Endothelial cell of umbilical vein (primary cell): ENCODE measurements around the gene RSKR. TPM values are rescaled to one million over a fixed set of nuclear protein-coding genes. Genes with fewer than 3 reads are reported as not detected.

Experiments
- BruUV-seq: library from RNA; stranded (reverse); fragments of 400-500 nt; replicated peaks from 2 replicates; lab custom pipeline; 2021; lab: Mats Ljungman, UMichigan
- CTCF ChIA-PET: fragments of 300-600, 350-600 bp; sonication (Branson Sonifier 250); formaldehyde crosslinking; loops from one replicate; lab custom pipeline; 2021; ENCODE audit warnings: antibody characterized with exemption, inconsistent platforms; lab: Charles Lee
- POLR2A ChIA-PET: fragments of 300-600, 350-600 bp; sonication (Branson Sonifier 250); formaldehyde crosslinking; loops from one replicate; lab custom pipeline; 2021; ENCODE audit warnings: antibody characterized with exemption, inconsistent platforms; lab: Charles Lee
- DNase-seq: peaks from one replicate; pipeline ENCODE4 v3.0.0-alpha.2; 2011; ENCODE audit warnings: low read depth, low spot score
- FAIRE-seq: peaks from 2 replicates; lab custom pipeline; 2011; peaks lifted over from hg19 to GRCh38; lab: Jason Lieb, UNC
- H2AFZ ChIP-seq: 2 replicates; pipeline ENCODE4 v1.6.0; 2012; ENCODE audit warnings: low read depth, low read length, control low read depth, inconsistent platforms
- H3K27ac ChIP-seq: 2 replicates; pipeline ENCODE4 v1.5.1; 2011; ENCODE audit warnings: low read depth, mild to moderate bottlenecking, control low read depth, low read length, moderate library complexity; ENCODE audit not compliant: insufficient read depth
- H3K27me3 ChIP-seq, 2 experiments: 2 replicates each; pipeline versions ENCODE4 v1.6.0 to v1.6.1; 2011; ENCODE audit warnings: low read length in 2 of 2, mixed read lengths in 1 of 2; ENCODE audit not compliant: control insufficient read depth in 2 of 2, insufficient read depth in 2 of 2
- H3K36me3 ChIP-seq, 2 experiments: 2 replicates in 1 of 2; 3 replicates in 1 of 2; pipeline ENCODE4 v1.5.1; 2011; ENCODE audit warnings: low read length in 2 of 2, mild to moderate bottlenecking in 1 of 2, moderate library complexity in 1 of 2; ENCODE audit not compliant: control insufficient read depth in 2 of 2, insufficient read depth in 2 of 2; ENCODE audit errors: extremely low read depth in 1 of 2
- H3K4me1 ChIP-seq: 3 replicates; pipeline ENCODE4 v1.5.1; 2011; ENCODE audit warnings: mild to moderate bottlenecking, low read length; ENCODE audit not compliant: control insufficient read depth, insufficient read depth; ENCODE audit errors: extremely low read depth
- H3K4me2 ChIP-seq: 2 replicates; pipeline ENCODE4 v1.6.1; 2011; ENCODE audit warnings: low read length, control low read depth, mixed read lengths; ENCODE audit not compliant: insufficient read depth
- H3K4me3 ChIP-seq, 3 experiments: fragments of 200-600 bp in 1 of 3; sonication (generic), shearing (Covaris generic) in 1 of 3; replicated peaks in 1 of 3; 2 replicates each; pipeline ENCODE4 v1.5.1; 2011 to 2016; ENCODE audit warnings: control low read depth in 3 of 3, low read length in 3 of 3, mild to moderate bottlenecking in 2 of 3, inconsistent platforms in 1 of 3, low read depth in 1 of 3, moderate library complexity in 1 of 3; ENCODE audit not compliant: insufficient read depth in 1 of 3
- H3K79me2 ChIP-seq: 2 replicates; pipeline ENCODE4 v1.6.0; 2012; ENCODE audit warnings: low read length, inconsistent platforms; ENCODE audit not compliant: control insufficient read depth, insufficient read depth
- H3K9ac ChIP-seq: replicated peaks from 2 replicates; pipeline ENCODE3; 2011; ENCODE audit warnings: low read length, control low read depth; ENCODE audit not compliant: insufficient read depth; ENCODE audit errors: extremely low read depth
- H3K9me1 ChIP-seq: replicated peaks from 3 replicates; pipeline ENCODE4 v1.6.0; 2011; ENCODE audit warnings: mild to moderate bottlenecking, low read length; ENCODE audit not compliant: control insufficient read depth, insufficient read depth; ENCODE audit errors: extremely low read depth
- H3K9me3 ChIP-seq: replicated peaks from 2 replicates; pipeline ENCODE4 v1.5.1; 2012; ENCODE audit warnings: low read length, inconsistent platforms; ENCODE audit not compliant: control insufficient read depth, insufficient read depth
- H4K20me1 ChIP-seq: replicated peaks from 2 replicates; pipeline ENCODE3; 2011; ENCODE audit warnings: mild to moderate bottlenecking, low read length; ENCODE audit not compliant: control insufficient read depth, insufficient read depth; ENCODE audit errors: extremely low read depth
- CTCF ChIP-seq, 2 donors: IDR thresholded peaks; 1 replicate in 1 of 2; 2 replicates in 1 of 2; pipeline ENCODE4 v1.5.1; 2011; ENCODE audit warnings: low read length in 2 of 2, mild to moderate bottlenecking in 2 of 2, moderate library complexity in 2 of 2, control low read depth in 1 of 2, inconsistent platforms in 1 of 2, low read depth in 1 of 2; ENCODE audit not compliant: insufficient read depth in 1 of 2; ENCODE audit errors: extremely low read depth in 1 of 2
- EZH2 ChIP-seq: IDR thresholded peaks from 2 replicates; pipeline ENCODE4 v1.6.1; 2012; ENCODE audit warnings: borderline replicate concordance, low read depth, mild to moderate bottlenecking, moderate library complexity, low read length, inconsistent platforms; ENCODE audit not compliant: severe bottlenecking
- FOS ChIP-seq: IDR thresholded peaks from 2 replicates; pipeline ENCODE4 v1.6.1; 2011; ENCODE audit warnings: mild to moderate bottlenecking, low read length, moderate library complexity, borderline replicate concordance; ENCODE audit not compliant: insufficient read depth
- GATA2 ChIP-seq: IDR thresholded peaks from 2 replicates; pipeline ENCODE4 v1.7.0; 2011; ENCODE audit warnings: low read depth, mild to moderate bottlenecking, moderate library complexity, mixed read lengths, low read length; ENCODE audit not compliant: insufficient read length, insufficient read depth
- JUN ChIP-seq: IDR thresholded peaks from 2 replicates; pipeline ENCODE4 v1.6.1; 2011; ENCODE audit warnings: borderline replicate concordance, low read depth; ENCODE audit not compliant: insufficient read length, insufficient read depth
- MAX ChIP-seq: IDR thresholded peaks from 2 replicates; pipeline ENCODE4 v1.6.1; 2011; ENCODE audit not compliant: insufficient read depth, insufficient read length
- MYC ChIP-seq: IDR thresholded peaks from one replicate; pipeline ENCODE4 v1.6.1; 2011; ENCODE audit warnings: mild to moderate bottlenecking, low read depth, low read length
- POLR2A ChIP-seq: IDR thresholded peaks from 2 replicates; pipeline ENCODE4 v1.6.1; 2012; ENCODE audit warnings: low read depth, mild to moderate bottlenecking, control low read depth, low read length
- POLR2AphosphoS5 ChIP-seq: IDR thresholded peaks from 2 replicates; pipeline ENCODE4 v1.6.1; 2012; ENCODE audit warnings: low read depth, mild to moderate bottlenecking, control low read depth, low read length, moderate library complexity; ENCODE audit not compliant: insufficient read depth
- dilution Hi-C: fragments of 300-500 bp; cut with MboI; formaldehyde crosslinking; loops from one replicate; pipeline ENCODE4 v1.15.0; 2019; ENCODE audit warnings: low sequenced_read_pairs; ENCODE audit not compliant: extremely low pct_ligation_motif_present
- intact Hi-C: fragments of 100-400 bp; cut with micrococcal nuclease; formaldehyde crosslinking; loops from one replicate; pipeline ENCODE4 v1.10.0; 2022
- polyA plus RNA-seq, 4 experiments: library from polyadenylated mRNA; depleted of rRNA in 3 of 4; stranded (reverse) in 3 of 4; unstranded in 1 of 4; fragments of >200 nt; gene quantifications; 2 replicates each; pipeline versions ENCODE4 v1.2.1 to v1.2.3, GENCODE V29; 2011 to 2012; ENCODE audit warnings: missing spikeins in 1 of 4
- total RNA-seq: library from RNA; stranded (reverse); gene quantifications from 2 replicates; pipeline ENCODE4 v1.2.3, GENCODE V29; 2021

RSKR gene
- total and polyA plus RNA-seq, 2 donors (not counting 3 experiments of a cell fraction or from before 2014, with no cell fraction given) = 10.0 to 19.9 TPM

GRCh38 chr17:28643983-28644786 lies 30.2 kb upstream of the RSKR start:
- intact Hi-C loops (no loop called here), dilution Hi-C loops (no loop called here)
- Histone ChIP-seq H3K9me3 (no peaks in the 10 kb centered on the region), H3K27me3 (no peaks in the 10 kb centered on the region), H3K27ac (no peak overlapping the region), H3K79me2 (peaks cover 25% of the 10 kb centered on the region), H3K4me1 (peaks cover 23% of the 10 kb centered on the region), H4K20me1 (no peaks in the 10 kb centered on the region), H3K9ac (peak overlapping the region; percentile 64), H3K4me2 (peak overlapping the region; percentile 84), H2AFZ (peak overlapping the region; percentile 67), H3K4me3 (peak overlapping the region; percentile 54 to 77 (median 71)), H3K36me3 (peaks cover 29% of the 10 kb centered on the region in 2 experiments), H3K9me1 (no peaks in the 10 kb centered on the region)
- ChIA-PET CTCF (interaction anchor here (0.6 to 2.2 kb wide), 9 partner anchors 8 to 83 kb away, joined by 3 to 13 read pairs (median 3); partner anchors contain the start of genes SDF2 and SUPT6H), POLR2A (interaction anchor here (0.5 kb wide), 1 partner anchor 101 kb away, joined by 7 read pairs; no protein-coding TSS in a partner anchor)
- peak; percentile 56 for FAIRE-seq
- peak; percentile 31 for DNase-seq
- TF ChIP-seq EZH2 (no peak), CTCF (IDR thresholded peaks at IDR 0.05; ENCODE audit: extremely low read depth in 1 of 2, insufficient read depth in 1 of 2, low read depth in 1 of 2, low read length in 2 of 2) (peak; percentile 14 to 21)
- no TSS peak for BruUV-seq

GRCh38 chr17:28641579-28641978 lies 27.6 kb upstream of the RSKR start:
- H3K9ac ChIP-seq = no peak overlapping the region
- no TSS peak for BruUV-seq
- peaks cover 18% of the 10 kb centered on the region for H3K4me1 ChIP-seq
- ChIA-PET POLR2A (no interaction called here), CTCF (no interaction called here)
- no peak overlapping the region for H2AFZ ChIP-seq
- no peaks in the 10 kb centered on the region for H3K9me1 ChIP-seq
- H3K36me3 ChIP-seq = peaks cover 42 to 43% of the 10 kb centered on the region in 2 experiments
- no peaks in the 10 kb centered on the region for H3K9me3 ChIP-seq
- no peak for FAIRE-seq
- intact Hi-C loops = no loop called here
- no peak for DNase-seq
- no peak overlapping the region for H3K4me2 ChIP-seq
- H3K79me2 ChIP-seq = peaks cover 25% of the 10 kb centered on the region
- dilution Hi-C loops = no loop called here
- TF ChIP-seq POLR2A (no peak), GATA2 (no peak), FOS (no peak), JUN (no peak), CTCF (IDR thresholded peaks at IDR 0.05; ENCODE audit: extremely low read depth in 1 of 2, insufficient read depth in 1 of 2, low read depth in 1 of 2, low read length in 2 of 2) (no peak), POLR2AphosphoS5 (no peak), EZH2 (no peak), MAX (no peak), MYC (no peak)
- no peak overlapping the region for H3K27ac ChIP-seq
- H4K20me1 ChIP-seq = no peaks in the 10 kb centered on the region
- no peak overlapping the region for H3K4me3 ChIP-seq
- H3K27me3 ChIP-seq = no peaks in the 10 kb centered on the region
